HG03135 (cell line): ENCODE measurements around the gene SLA2.
"Not testable (repeated sequence)": the region's sequence is repeated elsewhere in the genome, so short reads cannot be mapped to it uniquely, and the experiment has no call there.

Experiments
- ATAC-seq: cut with Tn5 transposase; IDR thresholded peaks from one replicate; pipeline ENCODE4 v1.9.1; 2021; ENCODE audit warnings: mild to moderate bottlenecking, moderate library complexity; ENCODE audit not compliant: unreplicated experiment

Gene SLA2, protein sequence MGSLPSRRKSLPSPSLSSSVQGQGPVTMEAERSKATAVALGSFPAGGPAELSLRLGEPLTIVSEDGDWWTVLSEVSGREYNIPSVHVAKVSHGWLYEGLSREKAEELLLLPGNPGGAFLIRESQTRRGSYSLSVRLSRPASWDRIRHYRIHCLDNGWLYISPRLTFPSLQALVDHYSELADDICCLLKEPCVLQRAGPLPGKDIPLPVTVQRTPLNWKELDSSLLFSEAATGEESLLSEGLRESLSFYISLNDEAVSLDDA

DNA sequence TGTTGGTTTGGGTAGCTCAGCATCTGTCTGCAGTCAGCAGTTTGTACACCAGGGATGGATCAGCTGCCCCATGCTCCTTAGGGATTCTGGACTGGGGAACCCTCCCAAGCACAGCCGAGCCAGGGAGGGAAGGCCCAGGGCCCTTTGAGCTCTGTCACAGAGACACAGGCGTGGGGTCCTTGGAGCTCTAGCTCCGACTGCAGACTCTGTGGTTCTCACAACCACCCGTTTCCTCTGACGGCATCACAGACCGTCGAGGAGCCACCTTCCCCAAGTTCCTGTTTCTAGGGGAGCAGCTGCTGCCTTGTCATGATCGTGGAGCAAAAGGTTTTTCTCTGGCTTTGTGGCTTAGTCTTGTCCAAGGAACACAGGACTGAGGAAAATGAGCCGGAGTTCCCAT lies at the start of gene SLA2:
Gene SLA2, minus strand, starts transcription at position 199 of the 400 bp plus-strand sequence. CDS start 4,861 bp downstream, outside the sequence.
- ATAC-seq, result no peak

DNA sequence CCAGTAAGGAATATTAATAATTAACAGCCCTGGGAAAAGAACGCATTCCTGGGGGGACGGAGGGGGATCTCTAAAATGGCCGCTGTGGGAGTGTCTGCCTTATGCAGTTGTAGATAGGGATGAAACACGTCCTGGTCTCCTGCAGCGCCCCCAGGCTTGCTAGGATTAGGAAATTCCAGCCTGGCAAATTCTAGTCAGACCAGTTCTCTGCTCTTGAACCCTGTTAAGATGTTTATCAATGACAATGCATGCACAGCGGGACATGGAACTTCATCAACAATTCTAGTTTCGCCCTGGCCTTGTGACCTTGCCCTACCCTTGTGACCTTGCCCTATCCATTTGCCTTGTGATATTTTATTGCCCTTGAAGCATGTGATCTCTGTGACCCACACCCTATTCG lies 49.5 kb upstream of the SLA2 start:
- not testable (repeated sequence) for ATAC-seq

DNA sequence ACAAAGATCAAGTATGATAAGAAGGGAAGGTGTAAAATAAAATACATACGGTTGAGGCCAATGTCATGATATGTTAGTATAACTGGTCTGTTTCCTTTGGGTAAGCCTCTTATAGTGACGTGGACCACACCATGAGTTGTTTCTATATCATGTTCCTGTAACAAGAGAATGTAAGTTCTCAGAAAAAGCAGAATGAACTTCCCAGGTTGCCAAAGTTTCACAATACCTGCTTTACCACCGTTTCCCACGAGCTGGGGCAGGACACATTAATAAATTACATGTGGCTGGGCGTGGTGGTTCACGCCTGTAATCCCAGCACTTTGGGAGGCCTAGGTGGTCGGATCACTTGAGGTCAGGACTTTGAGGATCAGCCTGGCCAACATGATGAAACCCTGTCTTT lies 42.6 kb upstream of the SLA2 start:
- ATAC-seq, result no peak

DNA sequence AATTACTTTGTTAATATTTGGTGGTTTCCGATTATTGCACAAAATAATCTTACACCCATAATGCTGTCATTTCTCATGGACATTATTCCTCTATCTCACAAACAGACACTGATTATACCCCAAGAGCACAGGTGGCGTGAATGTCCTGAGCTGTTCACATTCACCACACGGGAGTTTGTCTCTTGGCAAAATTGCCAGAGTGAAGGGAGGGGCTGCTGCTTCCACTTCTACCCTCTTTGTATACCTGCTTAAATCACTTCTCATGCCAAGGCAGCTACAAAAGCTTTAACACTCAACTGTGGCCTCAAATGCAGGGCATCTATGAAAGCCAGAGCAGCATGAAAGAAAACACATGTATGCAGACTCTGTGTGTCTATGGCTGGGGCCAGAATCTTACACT lies 41.9 kb upstream of the SLA2 start:
- ATAC-seq, result no peak

DNA sequence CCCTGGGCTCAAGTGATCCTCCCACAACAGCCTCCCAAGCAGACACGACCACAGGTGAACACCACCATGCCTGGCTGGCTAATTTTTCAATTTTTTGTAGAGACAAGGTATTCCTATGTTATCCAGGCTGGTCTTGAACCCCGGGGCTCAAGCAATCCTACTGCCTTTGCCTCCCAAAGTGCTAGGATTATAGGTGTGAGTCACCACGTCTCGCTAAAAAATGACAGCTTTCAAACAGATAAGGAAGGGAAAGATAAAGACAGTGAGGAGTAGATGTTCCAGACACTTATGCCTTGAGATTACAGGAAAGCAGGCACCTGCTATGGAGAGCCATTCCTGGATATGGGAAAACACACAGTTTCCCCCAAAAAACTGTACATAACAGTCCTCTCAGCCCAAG lies 40.9 kb upstream of the SLA2 start:
- ATAC-seq, result no peak

DNA sequence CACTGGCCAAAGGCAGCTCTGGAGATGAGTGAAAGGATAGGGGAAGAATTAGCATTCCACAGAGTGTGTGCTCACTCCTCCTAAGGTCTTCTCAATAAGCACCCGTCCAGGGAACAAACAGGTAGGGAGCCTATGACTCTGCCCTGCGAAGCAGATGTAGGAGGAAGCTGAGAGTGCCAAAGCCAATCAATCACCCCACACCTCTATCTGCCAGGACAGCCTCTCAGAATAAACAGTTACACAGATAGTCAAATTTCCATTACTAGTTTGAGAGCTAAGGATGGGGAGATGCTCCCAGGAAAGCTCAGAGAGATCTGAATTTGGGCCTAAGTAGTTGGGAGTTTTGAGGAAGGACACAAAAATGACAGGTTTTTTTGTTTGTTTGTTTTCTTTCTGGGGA lies 40.5 kb upstream of the SLA2 start:
- no peak for ATAC-seq

DNA sequence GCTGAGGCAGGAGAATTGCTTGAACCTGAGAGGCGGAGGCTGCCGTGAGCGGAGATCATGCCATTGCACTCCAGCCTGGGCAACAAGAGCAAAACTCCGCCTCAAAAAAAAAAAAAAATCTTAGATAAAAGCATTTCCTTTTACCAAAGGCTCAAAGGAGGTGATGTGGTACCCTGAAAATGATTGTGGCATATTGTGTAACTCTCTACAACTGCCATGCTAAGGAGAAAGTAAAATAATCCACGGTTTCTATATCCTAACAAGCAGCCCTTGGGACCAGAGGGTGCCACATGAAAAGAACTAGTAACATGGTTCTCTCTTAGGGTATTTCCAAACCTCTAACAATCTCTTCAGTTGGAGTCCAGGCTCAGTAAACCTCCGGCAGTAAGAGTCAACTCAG lies 38.8 kb upstream of the SLA2 start:
- ATAC-seq, result no peak

DNA sequence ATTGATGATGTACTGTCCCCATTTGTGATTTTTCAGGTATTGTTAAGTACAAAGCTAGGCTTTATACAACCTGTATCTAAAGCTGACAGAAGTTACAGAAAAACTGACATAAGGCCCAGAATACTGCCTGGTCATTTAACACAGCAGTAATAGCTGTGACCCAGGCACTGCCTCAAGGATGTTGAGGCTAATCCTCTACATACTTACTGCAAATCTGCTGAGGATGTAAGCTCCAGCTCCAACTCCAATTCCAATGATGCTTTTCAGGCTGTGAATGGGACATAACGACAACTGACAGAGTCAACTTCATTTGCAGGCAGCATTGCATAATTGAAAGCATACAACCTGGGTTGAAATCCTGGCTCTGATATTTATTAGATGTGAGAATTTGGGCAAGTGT lies 36.3 kb upstream of the SLA2 start:
- no peak for ATAC-seq

DNA sequence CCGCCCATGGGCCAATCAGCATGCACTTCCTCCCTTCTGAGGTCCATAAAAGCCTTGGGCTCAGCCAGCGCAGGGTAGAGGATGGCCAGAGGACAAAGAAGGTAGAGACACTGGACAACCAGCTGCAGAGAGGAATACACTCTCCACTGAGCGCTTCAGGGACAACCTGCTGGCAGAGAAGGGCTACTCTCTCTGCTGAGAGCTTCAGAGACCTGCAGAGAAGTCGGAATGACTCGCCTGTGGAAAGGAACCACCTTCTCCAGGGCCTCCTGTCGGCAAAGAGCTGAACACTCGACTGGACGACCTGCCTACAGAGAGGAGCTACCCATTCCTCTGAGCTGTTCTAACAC lies 31.4 kb upstream of the SLA2 start:
- no peak for ATAC-seq

DNA sequence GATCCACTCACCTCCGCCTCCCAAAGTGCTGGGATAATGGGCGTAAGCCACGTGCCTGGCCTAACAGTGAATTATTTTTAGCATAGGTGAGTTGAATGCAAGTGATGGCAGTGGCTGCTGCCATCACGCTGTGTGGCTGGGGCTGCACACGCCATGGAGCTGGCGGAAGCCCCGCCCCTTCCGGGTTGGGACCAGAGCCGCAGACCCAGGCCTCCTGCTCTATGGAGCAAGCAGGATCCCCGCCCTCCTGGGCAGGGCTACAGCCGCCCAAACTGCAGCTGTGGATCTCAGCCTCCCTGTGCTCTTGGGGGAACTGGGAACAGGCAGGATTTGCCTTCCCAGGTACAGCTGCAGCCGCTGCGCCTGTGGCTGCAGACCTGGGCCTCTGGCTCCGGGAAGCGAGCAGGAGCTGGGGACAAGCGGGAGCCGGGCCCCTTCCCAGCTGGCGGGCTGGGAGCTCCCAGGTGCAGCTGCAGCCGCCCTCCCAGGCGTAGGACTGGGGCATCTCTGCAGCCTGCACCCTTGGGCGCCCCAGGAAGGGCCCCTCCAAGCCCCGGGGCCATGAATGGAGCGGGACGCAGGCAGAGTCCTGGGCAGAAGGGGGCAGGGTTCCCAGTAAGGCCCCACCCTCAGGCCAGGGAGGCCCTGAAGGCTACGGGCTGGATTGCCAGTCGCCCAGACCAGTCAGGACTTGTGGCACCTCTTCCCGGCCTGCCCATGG lies 30.9 kb upstream of the SLA2 start:
- no peak for ATAC-seq

DNA sequence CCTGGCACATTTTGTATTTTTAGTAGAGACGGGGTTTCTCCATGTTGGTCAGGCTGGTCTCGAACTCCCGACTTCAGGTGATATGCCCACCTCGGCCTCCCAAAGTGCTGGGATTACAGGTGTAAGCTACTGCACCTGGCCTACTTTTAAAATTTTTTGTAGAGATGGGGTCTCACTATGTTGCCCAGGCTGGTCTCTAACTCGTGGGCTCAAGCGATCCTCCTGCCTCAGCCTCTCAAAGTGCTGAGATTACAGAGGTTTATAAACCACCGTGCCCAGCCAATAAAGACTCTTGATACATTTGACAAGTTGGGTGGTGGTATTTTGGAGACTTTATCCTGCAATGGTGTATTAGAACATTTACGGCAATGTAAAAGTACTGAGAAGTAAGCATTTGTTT lies 29.5 kb upstream of the SLA2 start:
- ATAC-seq, result not testable (repeated sequence)

DNA sequence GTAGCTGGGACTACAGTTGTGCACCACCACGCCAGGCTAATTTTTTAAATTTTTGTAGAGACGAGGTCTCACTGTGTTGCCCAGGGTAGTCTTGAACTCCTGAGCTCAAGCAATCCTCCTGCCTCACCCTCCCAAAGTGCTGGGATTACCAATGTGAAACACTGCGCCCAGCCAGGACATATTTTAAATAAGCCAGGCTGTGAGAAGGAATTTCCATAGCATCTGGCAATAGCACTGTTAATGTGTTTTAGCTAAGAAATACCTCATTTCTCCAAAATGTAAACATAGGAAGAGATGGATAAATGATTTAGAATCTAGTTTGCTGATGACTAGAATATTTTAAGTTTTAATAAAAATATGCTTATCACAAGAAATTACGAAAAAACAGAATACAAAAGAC lies 27.0 kb upstream of the SLA2 start:
- no peak for ATAC-seq

DNA sequence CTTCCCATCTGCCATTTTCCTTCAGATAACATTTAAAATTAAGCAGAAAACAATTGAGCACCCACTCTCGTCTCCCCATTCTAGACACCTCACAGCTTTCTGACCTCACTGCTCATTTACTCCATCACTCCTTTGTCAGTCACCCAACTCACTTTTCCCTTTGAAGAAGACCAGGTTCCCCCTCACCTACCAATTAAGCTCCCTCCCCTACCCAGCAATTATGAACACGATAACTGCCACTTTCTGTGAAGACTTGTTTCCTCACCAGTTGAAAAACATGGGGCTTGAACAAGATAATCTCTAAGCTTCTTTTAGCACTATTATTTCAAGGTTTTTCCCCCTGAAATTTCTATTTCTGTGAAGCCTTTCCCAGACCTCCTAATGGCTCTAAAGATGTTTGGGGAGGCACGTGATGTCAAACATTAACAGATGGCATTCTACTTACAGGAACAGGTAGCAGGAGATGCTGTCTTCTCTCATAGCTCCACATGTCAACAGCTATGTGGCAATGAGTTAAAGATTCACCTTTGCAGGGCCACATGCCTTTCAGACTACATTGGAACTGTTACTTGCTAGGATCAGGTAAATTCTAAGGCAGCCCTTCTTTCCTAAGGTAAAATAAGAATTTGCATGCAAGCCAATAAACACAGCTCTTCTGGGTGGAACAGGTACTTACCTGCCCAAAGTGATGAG lies 24.8 kb upstream of the SLA2 start:
- ATAC-seq, result no peak

DNA sequence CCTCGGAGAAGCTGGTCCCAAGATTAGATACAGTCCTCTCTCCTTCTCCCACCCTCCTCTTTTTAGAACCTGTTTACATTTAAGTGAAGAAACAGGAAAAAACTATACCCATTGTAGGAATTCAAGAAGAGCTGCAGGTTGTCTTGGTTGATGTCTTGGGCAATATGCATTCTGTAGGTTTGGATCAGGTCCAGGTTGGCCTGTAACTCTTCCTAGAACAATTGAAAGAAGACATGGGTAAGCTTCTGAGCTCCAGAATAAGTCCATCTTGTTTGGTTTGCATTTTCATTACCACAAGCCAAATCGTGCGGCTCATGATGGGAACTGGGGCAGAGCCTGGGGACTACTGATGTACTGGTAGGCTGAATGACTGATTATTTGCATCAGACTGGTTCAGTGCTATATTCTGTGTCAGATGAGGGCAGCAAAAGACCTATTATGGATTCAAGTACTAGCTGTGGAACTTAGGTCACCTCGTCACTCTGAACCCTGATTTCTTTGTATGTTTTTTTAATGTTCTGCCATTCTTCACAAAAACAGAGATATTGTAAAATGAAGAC lies 20.3 kb upstream of the SLA2 start:
- no peak for ATAC-seq

DNA sequence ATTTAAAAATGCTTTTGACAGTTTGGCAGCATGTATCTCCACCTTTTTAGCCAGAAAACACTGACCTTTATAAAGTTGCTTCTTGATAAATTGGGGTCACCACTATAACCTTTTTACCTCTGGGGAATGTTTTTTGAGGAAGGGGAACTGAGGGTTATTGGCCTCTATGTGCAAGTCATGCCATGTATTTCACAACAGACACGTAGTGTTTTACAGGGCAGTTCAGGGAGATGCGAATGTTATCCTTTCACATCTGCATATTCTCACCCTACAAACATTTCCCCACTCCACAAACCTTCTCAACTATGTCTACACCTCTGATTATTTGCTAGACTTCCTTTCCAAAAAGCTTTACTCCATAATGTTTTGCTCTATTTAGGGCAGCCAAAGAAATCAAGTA lies 17.0 kb upstream of the SLA2 start:
- ATAC-seq, result no peak

DNA sequence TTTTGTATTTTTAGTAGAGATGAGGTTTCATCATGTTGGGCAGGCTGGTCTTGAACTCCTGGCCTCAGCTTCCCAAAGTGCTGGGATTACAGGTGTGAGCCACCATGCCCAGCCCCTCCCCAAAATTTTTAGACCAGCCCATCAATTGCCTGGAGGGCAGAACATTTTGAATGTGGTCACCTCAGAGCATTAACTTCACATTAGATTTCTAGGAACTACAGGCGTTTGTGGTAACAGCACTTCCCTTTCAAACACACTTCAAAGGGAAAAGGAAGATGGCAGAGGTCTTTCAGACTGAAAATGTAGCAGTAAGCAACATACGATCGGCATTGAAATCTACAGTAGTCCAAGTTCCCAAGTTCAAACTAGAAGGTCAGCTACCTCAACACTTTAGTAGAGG lies 12.3 kb upstream of the SLA2 start:
- ATAC-seq, result no peak

DNA sequence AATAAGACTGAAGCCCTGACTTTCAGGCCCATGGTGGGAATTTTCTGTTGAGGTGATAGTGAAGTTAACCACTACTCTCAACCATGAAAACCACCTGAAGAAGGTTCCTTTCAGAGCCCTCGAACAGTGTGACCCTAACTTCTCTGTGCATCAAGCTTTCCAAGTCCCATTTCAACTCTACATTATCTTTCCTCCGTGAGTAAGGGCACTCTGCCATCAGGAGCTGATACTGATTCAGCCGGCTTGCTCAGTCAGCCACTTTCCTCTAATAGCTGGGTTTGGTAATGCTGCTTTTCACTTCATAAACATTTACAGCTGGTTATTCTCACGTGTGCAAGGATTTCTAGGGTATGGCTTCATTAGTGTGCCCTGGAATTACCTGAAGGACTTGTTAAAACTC lies 10.7 kb upstream of the SLA2 start:
- no peak for ATAC-seq

DNA sequence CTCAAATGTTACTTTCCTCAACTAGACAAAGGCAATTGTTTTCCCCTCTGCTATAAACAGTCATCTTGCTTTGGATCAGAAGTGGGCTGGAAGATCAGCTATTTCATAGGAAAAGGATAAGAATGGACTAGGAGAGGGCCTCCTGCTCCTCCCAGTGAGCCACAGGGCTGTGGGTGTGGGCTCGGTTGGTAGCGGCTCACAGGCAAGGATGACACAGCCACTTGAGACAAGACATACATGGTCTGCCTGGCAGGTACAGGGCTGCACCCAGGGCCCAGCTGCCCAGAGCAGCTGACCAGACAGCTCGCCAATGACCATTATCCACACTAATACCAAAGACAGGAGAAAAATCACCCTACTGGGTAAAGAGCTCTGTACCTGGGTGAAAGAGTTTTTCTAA lies 9.0 kb upstream of the SLA2 start:
- no peak for ATAC-seq

DNA sequence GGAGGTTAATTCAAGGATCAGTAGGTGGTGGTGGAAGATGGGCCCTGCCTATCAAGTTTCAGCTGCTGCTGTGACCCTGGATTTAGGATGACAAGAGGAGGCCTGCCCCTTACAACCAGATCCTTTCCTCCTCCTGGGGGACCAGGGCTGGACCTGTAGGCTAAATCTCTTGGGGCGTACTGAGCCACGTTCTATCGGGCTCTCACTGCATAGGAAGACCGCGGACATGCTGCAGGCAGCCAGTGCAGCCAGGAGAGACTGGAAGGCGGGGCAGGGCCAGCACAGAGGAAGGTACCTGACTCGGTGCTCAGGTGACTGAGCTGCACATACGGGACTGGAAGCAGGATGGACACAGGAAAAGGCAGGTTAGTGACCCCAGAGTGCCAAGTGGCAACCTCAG lies 8.5 kb upstream of the SLA2 start:
- no peak for ATAC-seq

DNA sequence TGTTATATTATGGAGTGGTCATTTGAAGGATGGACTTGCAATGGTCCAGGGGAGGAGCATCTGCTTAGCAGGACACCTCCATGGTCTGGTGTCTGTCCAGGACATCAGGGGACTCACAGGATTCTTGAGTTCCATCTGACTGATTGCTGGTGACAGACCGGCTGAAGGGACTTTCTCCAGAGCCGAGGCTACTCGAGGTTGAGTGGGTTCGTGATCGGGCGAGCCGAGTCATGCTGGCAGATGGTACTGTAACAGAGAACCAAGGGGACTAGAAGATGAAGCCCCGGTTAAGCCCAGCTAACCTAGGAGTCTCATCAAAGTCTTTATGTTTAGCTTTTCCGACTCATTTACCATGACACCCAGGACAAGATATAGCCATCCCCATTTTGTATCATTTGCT lies 7.5 kb upstream of the SLA2 start:
- no peak for ATAC-seq

DNA sequence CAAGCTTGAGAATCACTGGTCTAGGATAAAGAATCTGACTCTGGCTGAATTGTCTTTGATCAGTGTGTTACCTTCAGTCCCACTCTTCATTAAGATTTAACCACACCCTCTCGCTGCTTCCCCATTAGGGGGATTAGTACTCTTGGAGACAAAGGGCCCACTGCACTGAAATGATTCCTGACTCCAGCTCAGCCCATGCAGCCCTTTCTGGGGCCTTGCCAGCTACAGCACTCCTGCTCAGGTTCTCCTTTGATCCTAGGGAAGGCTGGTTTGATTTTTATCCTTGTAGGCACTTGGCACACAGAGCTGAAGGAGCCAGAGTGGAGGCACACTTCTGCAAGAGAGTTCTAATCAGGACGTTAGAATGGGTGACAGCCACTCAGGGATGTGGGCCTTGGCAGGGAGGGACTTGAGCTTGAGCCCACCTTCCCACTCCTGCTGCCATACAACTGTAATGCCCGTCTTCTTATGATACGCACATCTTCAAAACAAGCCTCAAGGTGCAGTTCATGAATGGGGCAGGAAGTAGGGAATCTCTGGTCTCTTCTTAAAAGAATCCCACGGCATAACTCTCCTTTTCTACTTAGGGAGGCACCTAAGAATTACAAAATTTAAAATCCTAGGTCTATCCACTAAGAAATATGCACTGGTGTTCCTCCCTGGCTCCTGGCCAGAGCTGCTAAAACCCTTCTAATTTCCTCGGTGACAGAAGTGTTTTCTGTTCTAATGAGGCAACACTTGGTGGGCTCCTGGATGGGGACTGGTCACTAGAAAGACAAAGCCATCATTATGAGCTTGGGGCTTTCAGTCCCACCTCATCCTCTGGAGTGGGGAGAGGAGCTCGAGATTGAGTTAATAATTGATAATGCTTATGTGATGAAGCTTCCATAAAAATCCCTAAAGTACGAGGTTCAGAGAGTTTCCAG lies 1.5 kb upstream of the SLA2 start:
- ATAC-seq, result no peak
